Lung (tissue), 12 donors: Measurements from ENCODE around the gene GASK1A. TPM values are rescaled to one million over a fixed set of nuclear protein-coding genes. Genes with fewer than 3 reads are reported as not detected.
"Not testable (repeated sequence)": the region's sequence is repeated elsewhere in the genome, so short reads cannot be mapped to it uniquely, and the experiment has no call there.

Source experiments
- ATAC-seq: fragments of 200-7000 bp; cut with Tn5 transposase; one replicate; pipeline ENCODE4 v1.9.1; 2020; ENCODE audit warnings: moderate number of reproducible peaks; ENCODE audit not compliant: insufficient read depth, low FRiP score
- DNase-seq, 3 donors: peaks; one replicate each; pipeline ENCODE4 v3.0.0-alpha.2; 2013 to 2017
- H3K27ac ChIP-seq, 2 donors: one replicate each; pipeline ENCODE4 v1.5.1; 2013; ENCODE audit warnings: mild to moderate bottlenecking in 2 of 2, moderate library complexity in 2 of 2, control low read depth in 1 of 2, inconsistent platforms in 1 of 2, low read depth in 1 of 2, low read length in 1 of 2
- H3K27me3 ChIP-seq, 3 donors: one replicate each; pipeline ENCODE4 v1.5.1; 2013; ENCODE audit warnings: low read length in 2 of 3; ENCODE audit not compliant: control insufficient read depth in 3 of 3, insufficient read depth in 3 of 3
- H3K36me3 ChIP-seq, 4 donors: one replicate each; pipeline ENCODE4 v1.5.1; 2013; ENCODE audit warnings: low read length in 4 of 4, mild to moderate bottlenecking in 1 of 4, moderate library complexity in 1 of 4; ENCODE audit not compliant: control insufficient read depth in 4 of 4, insufficient read depth in 4 of 4
- H3K4me1 ChIP-seq, 5 donors: one replicate each; pipeline ENCODE4 v1.5.1; 2013; ENCODE audit warnings: low read length in 5 of 5, mild to moderate bottlenecking in 2 of 5, moderate library complexity in 1 of 5; ENCODE audit not compliant: control insufficient read depth in 5 of 5, insufficient read depth in 5 of 5
- H3K4me3 ChIP-seq: one replicate; pipeline ENCODE4 v1.5.1; 2013; ENCODE audit warnings: mild to moderate bottlenecking, control low read depth, moderate library complexity
- H3K9ac ChIP-seq, 2 donors: one replicate each; pipeline ENCODE4 v1.5.1; 2013; ENCODE audit warnings: low read length in 2 of 2, control low read depth in 1 of 2; ENCODE audit not compliant: insufficient read depth in 1 of 2
- H3K9me3 ChIP-seq, 4 donors: one replicate each; pipeline ENCODE4 v1.5.1; 2013; ENCODE audit warnings: low read length in 3 of 4, mild to moderate bottlenecking in 1 of 4, moderate library complexity in 1 of 4; ENCODE audit not compliant: control insufficient read depth in 4 of 4, insufficient read depth in 3 of 4
- WGBS, 2 donors: extraction: QIAGEN DNeasy Blood & Tissue Kit; methylation state at CpG; one replicate each; pipeline ENCODE4 v1.1.7; 2013; 5-methylcytosine and 5-hydroxymethylcytosine counted together
- polyA plus RNA-seq, 2 donors: library from polyadenylated mRNA; stranded (reverse); fragments of 200-250 nt; gene quantifications; one replicate each; pipeline ENCODE4 v1.2.1, GENCODE V29; 2013
- total RNA-seq, 2 donors: library from RNA; depleted of rRNA in 1 of 2; stranded (reverse); fragments of >200 nt in 1 of 2; gene quantifications; one replicate each; pipeline ENCODE4 v1.2.1, GENCODE V29; 2014 to 2021
- TF ChIP-seq, protein P1 (sequence below): IDR thresholded peaks from 2 replicates; pipeline ENCODE4 v1.5.1; 2012; ENCODE audit warnings: mild to moderate bottlenecking; ENCODE audit errors: control extremely low read depth, extremely low read depth
- donor health status: control.
- donor health status: control.
- donor health status: Bipolar disorder and iron deficiency.
- donor health status: healthy.
- donor health status: DM: yes; HTN: yes; CAD: no.

The GASK1A gene
- total and polyA plus RNA-seq, 4 donors: 1.5 to 16.1 (median 5.1) TPM

DNA sequence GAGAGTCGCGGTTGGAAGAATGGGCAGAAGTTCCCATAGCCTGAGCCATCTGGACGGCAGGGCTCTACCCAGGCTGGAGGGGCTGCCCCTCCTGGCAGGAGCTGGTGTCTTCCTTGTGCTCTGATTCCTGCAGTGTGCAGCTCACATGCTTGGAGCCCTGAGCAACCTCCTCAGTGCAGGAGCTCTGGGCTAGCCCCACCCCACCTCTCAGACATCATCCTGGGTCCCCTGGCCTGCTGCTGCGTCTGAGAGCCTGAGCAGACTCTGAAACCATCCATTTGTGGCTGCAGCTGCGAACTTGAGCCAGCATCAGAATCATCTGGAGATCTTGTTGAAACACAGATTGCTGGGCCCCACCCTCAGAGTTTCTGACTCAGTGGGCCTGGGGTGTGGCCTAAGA lies 84.0 kb downstream of the GASK1A start:
- no peaks in the 10 kb centered on the region for H3K36me3 ChIP-seq
- H3K27me3 ChIP-seq: no peaks in the 10 kb centered on the region
- H3K9ac ChIP-seq: no peak overlapping the region
- DNase-seq: no peak
- no peak overlapping the region for H3K27ac ChIP-seq
- H3K4me3 ChIP-seq: no peak overlapping the region
- no peak for ATAC-seq
- H3K9me3 ChIP-seq: peaks cover 0 to 5% (median 0%) of the 10 kb centered on the region in 4 donors
- WGBS, 2 donors: 75 to 79% methylated on average over 5 of the region's 5 CpGs
- no peaks in the 10 kb centered on the region for H3K4me1 ChIP-seq
- TF ChIP-seq, protein P1, sequence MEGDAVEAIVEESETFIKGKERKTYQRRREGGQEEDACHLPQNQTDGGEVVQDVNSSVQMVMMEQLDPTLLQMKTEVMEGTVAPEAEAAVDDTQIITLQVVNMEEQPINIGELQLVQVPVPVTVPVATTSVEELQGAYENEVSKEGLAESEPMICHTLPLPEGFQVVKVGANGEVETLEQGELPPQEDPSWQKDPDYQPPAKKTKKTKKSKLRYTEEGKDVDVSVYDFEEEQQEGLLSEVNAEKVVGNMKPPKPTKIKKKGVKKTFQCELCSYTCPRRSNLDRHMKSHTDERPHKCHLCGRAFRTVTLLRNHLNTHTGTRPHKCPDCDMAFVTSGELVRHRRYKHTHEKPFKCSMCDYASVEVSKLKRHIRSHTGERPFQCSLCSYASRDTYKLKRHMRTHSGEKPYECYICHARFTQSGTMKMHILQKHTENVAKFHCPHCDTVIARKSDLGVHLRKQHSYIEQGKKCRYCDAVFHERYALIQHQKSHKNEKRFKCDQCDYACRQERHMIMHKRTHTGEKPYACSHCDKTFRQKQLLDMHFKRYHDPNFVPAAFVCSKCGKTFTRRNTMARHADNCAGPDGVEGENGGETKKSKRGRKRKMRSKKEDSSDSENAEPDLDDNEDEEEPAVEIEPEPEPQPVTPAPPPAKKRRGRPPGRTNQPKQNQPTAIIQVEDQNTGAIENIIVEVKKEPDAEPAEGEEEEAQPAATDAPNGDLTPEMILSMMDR: no peak

DNA sequence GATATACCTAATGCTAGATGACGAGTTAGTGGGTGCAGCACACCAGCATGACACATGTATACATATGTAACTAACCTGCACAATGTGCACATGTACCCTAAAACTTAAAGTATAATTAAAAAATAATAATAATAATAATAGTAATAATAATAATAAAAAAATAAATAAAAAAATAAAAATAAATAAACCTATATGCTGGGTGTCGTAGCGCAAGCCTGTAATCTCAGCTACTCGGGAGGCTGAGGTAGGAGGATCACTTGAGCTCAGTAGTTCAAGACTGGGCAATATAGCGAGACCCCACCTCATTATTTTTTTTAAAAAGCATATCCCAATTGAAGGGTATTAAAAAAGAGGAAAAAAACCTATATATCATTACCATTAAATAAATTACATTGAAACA lies 91.6 kb downstream of the GASK1A start:
- not testable (repeated sequence) for DNase-seq, H3K27ac ChIP-seq, H3K4me1 ChIP-seq, H3K9ac ChIP-seq, H3K27me3 ChIP-seq, H3K36me3 ChIP-seq, H3K9me3 ChIP-seq, H3K4me3 ChIP-seq, ATAC-seq
- 96% methylated on average over 4 of the region's 5 CpGs for WGBS, 2 donors

DNA sequence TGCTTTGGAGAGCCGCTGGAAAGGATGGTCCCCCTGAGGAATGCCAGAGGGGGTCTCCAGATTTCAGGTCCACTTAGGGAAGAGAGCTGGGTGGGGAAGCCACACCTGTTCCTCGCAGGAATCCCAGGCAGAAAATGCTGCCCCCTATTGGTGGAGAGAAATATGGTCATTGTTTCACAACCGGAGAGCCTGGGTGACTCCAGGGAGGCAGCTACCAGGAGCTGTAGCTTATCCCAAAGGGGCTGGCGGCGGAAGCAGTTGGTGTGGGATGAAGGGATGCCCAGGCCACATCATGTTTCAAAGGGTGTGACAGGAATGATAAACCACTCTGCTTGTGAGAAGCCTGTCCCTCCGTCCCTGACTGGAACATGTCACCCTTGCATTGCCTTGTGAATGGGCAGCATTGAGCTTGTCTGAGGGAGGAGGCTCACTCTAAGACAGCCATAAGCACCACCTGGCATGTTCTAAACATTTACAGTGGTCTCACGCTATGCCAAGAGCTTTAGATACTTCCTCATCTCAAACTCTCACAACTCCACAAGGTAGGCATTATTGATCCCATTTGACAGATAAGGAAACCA lies 92.3 kb downstream of the GASK1A start:
- 59 to 67% methylated on average over 7 of the region's 7 CpGs for WGBS, 2 donors
- DNase-seq: no peak
- Histone ChIP-seq H3K36me3 (no peaks in the 10 kb centered on the region), H3K4me3 (no peak overlapping the region), H3K4me1 (peaks cover 0 to under 1% (median 0%) of the 10 kb centered on the region in 5 donors), H3K27me3 (no peaks in the 10 kb centered on the region), H3K9ac (no peak overlapping the region), H3K27ac (no peak overlapping the region), H3K9me3 (no peaks in the 10 kb centered on the region)
- no peak for ATAC-seq
- TF ChIP-seq, protein P1: no peak

DNA sequence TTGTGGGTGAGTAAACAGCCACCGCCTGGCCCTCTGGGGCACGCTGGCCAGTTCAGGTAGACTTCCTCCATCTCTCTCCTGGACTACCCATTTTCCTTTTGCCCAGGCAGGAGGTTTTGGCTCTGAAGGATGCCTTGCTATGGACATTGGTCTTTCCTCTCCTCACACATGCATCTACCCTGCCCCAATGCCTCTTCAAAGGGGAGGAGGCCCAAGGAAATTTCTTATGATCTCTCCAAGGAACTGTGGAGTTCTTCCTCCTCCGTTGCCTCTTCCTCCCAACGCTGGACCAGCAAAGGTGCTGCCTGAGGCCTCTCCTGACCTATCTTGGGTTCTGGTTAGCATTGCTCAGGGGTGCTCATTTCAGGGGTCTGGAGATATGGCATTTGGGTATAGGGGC lies 93.2 kb downstream of the GASK1A start:
- TF ChIP-seq, protein P1: no peak
- ATAC-seq (no peak), DNase-seq (no peak)
- no peak overlapping the region for H3K4me3 ChIP-seq
- H3K27ac ChIP-seq: no peak overlapping the region
- no peaks in the 10 kb centered on the region for H3K36me3 ChIP-seq
- peaks cover 0 to 9% (median 0%) of the 10 kb centered on the region in 5 donors for H3K4me1 ChIP-seq
- no peaks in the 10 kb centered on the region for H3K27me3 ChIP-seq
- no peak overlapping the region for H3K9ac ChIP-seq
- 87 to 93% methylated on average over 4 of the region's 4 CpGs for WGBS, 2 donors
- H3K9me3 ChIP-seq: no peaks in the 10 kb centered on the region
